Measurements from ENCODE around the gene SETBP1. TPM values are rescaled to one million over a fixed set of nuclear protein-coding genes. Genes with fewer than 3 reads are reported as not detected.

Gene SETBP1
- total RNA-seq, 1 donor, result 2.6 TPM

DNA sequence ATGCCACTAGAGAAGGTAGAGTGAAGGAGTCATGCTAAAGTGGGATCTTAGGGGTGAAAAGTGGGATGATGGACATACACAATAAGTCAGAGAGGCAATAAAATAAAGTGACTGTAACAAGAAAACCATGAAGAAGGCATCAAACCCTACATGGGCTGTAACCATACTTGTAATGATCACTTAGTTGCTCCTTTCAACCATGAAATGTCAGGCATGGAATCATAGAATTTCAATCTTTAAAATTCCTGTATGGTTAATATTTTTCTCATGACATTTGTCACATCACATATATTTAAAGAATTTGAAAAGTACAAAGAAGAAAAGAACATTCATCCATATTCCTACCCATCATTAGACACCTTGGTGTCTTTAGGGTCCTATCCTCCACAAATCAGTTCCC, 20.9 kb upstream of the SETBP1 start:
- TF ChIP-seq, protein P1, sequence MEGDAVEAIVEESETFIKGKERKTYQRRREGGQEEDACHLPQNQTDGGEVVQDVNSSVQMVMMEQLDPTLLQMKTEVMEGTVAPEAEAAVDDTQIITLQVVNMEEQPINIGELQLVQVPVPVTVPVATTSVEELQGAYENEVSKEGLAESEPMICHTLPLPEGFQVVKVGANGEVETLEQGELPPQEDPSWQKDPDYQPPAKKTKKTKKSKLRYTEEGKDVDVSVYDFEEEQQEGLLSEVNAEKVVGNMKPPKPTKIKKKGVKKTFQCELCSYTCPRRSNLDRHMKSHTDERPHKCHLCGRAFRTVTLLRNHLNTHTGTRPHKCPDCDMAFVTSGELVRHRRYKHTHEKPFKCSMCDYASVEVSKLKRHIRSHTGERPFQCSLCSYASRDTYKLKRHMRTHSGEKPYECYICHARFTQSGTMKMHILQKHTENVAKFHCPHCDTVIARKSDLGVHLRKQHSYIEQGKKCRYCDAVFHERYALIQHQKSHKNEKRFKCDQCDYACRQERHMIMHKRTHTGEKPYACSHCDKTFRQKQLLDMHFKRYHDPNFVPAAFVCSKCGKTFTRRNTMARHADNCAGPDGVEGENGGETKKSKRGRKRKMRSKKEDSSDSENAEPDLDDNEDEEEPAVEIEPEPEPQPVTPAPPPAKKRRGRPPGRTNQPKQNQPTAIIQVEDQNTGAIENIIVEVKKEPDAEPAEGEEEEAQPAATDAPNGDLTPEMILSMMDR (IDR thresholded peaks at IDR 0.05; ENCODE audit: insufficient read depth, low read depth, low read length), result no peak
- no peak for DNase-seq (ENCODE audit: low read depth)
- no peak overlapping the region for H3K4me3 ChIP-seq (ENCODE audit: low read depth, low read length)

DNA sequence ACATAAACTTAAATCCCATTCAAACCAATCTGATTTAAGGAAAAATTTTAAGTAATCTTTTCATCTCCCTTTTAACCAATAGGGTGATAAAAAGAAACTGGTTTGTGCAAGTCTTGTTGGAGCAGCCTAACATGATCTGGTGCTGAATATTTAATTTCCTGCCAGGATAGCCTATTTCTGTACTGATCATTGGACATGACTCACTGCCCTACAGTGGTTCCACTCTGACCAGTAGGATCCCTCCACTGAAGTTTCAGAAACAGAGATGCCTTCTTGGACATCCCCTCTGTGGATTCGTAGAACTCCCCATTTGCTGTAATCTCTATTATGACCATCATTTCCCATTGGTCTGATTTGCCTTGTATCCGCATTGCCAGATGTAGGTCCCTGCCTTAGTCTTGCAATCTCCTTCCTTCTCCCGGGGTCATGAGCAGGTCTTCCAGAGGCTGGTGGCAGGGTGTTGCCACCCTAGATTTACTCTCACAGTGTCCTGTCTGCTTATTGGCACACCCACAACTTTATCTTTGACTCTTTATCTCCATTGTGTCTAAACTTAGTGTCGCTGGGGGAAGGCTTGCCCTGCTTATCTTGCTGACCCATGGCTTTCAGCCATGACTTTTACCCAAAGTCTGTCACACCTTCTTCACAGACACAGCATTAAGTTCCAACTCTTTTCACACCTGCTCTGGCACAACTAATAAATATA, 12.3 kb upstream of the SETBP1 start:
- H3K4me3 ChIP-seq (ENCODE audit: low read depth, low read length), result no peak overlapping the region
- DNase-seq (ENCODE audit: low read depth), result no peak
- TF ChIP-seq, protein P1 (IDR thresholded peaks at IDR 0.05; ENCODE audit: insufficient read depth, low read depth, low read length), result no peak

GRCh38 chr18:44671914-44672313, 8.8 kb upstream of the SETBP1 start:
- TF ChIP-seq, protein P1 (IDR thresholded peaks at IDR 0.05; ENCODE audit: insufficient read depth, low read depth, low read length), result no peak

DNA sequence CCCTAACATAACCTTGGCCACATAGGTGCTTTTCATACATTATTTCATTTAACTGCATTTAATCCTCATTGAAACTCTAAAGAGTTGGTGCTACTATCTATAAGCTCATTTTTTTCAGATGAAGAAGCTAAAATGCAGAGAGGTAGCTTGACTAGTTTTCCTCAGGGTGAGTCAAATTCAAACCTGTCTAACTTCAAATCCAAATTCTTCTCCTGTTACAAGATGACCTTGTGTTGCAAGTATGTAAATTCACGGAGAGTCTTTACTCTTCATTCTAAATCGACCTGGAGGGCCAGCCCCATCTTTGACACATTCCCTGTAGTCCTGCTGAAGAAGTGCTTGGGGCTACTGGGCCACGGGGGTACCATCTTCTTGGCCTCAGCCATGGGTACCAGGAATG, 8.2 kb upstream of the SETBP1 start:
- DNase-seq (ENCODE audit: low read depth), result no peak
- TF ChIP-seq, protein P1 (IDR thresholded peaks at IDR 0.05; ENCODE audit: insufficient read depth, low read depth, low read length), result no peak
- H3K4me3 ChIP-seq (ENCODE audit: low read depth, low read length), result no peak overlapping the region

More at GRCh38 chr18:44671914-44672313, 8.8 kb upstream of the SETBP1 start:
- no peak overlapping the region for H3K4me3 ChIP-seq (ENCODE audit: low read depth, low read length)
- DNase-seq (ENCODE audit: low read depth), result no peak

DNA sequence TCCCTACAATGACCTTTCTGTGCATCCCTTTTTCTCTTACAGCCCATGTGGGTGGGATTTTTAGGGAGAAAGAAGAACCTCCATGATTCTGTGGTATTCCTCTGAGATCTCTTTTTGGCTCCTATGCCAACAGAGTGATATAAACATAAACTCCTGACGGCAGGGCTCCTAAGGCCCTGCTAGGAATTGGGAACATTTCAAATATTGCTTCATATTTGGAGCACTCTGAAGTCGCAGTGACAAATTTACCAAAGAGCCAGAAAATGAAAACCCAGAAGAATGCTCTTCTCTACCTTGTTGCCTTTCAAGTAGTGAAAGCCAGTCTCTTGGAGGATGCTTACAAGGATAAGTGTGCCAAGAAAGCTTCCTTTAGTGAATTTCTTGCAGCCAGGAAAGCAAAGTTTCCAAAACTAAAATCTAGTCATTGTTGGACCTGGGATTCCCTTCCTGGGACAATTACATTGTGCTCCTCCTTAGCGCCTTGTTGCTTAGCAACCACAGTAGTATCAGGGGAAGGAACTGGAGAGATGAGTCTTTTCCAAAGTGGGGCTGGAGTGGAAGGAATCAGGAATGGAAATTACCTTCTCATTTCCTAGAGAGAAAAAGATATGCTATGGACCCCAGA, 7.3 kb upstream of the SETBP1 start:
- TF ChIP-seq, protein P1 (IDR thresholded peaks at IDR 0.05; ENCODE audit: insufficient read depth, low read depth, low read length), result no peak
- DNase-seq (ENCODE audit: low read depth), result no peak
- no peak overlapping the region for H3K4me3 ChIP-seq (ENCODE audit: low read depth, low read length)

DNA sequence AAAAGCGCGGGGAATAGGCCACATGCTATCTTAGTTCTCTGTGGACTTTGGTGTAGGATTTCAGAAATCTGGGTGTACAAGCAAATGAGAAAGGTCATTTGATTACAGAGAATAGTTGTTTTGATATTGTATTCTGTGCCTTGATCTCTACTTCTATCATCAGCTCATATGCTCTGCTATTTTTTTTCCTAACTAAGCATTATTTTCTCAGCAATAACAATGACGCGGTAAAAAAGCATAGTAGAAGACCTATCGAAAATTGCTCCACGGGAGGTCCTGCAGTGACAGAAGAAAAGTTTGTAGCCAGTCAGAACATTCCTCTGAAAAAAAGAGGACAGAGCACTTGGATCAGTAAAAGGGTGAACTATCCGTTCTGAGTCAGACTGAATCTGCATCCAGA, 2.8 kb upstream of the SETBP1 start:
- H3K4me3 ChIP-seq (ENCODE audit: low read depth, low read length), result no peak overlapping the region
- TF ChIP-seq, protein P1 (IDR thresholded peaks at IDR 0.05; ENCODE audit: insufficient read depth, low read depth, low read length), result no peak
- no peak for DNase-seq (ENCODE audit: low read depth)
